Left renal cortex interstitium (tissue), 4 donors: ENCODE results near the gene FLVCR2. TPM values are rescaled to one million over a fixed set of nuclear protein-coding genes. Genes with fewer than 3 reads are reported as not detected.
A peak's percentile ranks its signal among the peaks of the same experiment; 100 is the strongest.
"Not testable (repeated sequence)": the region's sequence is repeated elsewhere in the genome, so short reads cannot be mapped to it uniquely, and the experiment has no call there.

Experiments used
- DNase-seq, 4 donors: peaks; one replicate each; pipeline ENCODE4 v3.0.0-alpha.2; 2013; ENCODE audit warnings: low read depth in 4 of 4, low spot score in 2 of 4, missing footprints in 1 of 4
- polyA plus RNA-seq, 4 donors: library from polyadenylated mRNA; unstranded; fragments of 120-200 nt; gene quantifications; one replicate each; pipeline ENCODE4 v1.2.1, GENCODE V29; 2013; ENCODE audit not compliant: insufficient read length in 4 of 4

The FLVCR2 gene
- polyA plus RNA-seq, 4 donors = 5.5 to 8.8 (median 7.3) TPM

- DNase-seq = no peak
These were observed 81.8 kb downstream of the FLVCR2 start for GRCh38 chr14:75660238-75660629.

DNA sequence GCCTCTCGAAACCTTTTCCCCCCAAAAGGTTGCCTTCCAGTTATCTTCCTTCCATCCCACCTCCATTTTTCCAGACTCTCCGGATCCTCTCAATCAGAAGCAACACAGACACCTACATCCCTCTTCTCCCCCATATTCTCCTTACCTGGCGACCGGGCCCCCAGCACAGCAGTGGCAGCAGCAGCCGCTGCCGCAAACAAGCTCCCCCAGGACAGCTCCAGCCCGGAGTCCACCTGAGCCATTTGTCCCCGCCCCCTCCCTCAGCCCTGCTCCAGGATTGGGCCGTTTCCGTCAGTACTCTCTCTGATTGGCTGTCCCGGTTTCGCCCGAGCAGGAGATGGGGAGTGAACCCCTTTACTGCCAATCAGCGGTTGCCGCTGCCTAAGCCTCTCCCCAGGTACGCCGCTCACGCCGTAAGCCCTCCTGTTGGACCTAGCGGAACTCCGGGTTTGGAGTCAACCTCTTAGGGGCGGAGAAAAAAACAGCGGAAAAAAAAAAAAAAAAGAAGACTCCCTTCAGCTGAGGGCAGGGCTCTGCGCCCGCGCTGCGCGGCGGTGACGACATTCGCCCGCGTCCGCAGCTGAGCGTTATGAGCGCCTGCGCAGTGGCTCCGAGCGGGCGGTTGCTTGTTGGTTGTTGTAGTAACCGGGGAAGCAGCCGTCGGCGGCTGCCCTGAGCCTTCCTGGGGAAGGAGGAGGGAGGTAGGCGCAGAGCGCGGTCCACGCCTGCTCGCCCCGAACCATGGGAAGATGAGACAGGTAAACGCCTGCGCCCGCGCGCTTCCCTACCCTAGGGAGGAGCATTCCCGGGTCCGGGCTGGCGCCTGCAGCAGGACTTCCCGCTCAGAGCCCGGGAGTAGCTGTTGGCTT lies 82.4 kb downstream of the FLVCR2 start, which contains the start of the genes ERG28 and TTLL5:
Gene ERG28 (minus strand): TSS at position 247 of the 869 bp plus-strand sequence. CDS start 3,374 bp downstream, outside the sequence.
Gene TTLL5 (plus strand): TSS at position 617 of the 869 bp plus-strand sequence. CDS start 1,904 bp downstream, outside the sequence.
- peak; percentile 93 to 97 (median 94) for DNase-seq

GRCh38 chr14:75661499-75661814 lies 83.0 kb downstream of the FLVCR2 start:
- no peak for DNase-seq

DNA sequence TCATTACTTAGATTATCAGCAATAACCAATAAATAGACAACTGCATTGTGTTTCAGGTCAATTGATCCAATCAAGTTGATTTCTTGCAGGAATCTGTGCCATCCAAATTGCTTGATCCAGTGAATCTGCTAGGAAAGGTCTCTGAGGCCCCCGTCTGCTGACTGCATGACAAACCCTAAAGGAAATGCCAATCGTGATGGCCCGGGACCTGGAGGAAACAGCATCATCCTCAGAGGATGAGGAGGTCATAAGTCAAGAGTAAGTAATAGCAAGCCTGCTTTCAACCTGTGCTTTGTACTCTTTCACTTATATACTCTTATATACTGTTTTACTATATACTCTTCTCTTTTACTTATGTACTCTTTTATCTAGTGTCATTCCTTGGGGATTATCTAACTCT lies 84.5 kb downstream of the FLVCR2 start:
- DNase-seq = no peak

- DNase-seq = no peak
These were observed 88.8 kb downstream of the FLVCR2 start for GRCh38 chr14:75667099-75667765.

DNA sequence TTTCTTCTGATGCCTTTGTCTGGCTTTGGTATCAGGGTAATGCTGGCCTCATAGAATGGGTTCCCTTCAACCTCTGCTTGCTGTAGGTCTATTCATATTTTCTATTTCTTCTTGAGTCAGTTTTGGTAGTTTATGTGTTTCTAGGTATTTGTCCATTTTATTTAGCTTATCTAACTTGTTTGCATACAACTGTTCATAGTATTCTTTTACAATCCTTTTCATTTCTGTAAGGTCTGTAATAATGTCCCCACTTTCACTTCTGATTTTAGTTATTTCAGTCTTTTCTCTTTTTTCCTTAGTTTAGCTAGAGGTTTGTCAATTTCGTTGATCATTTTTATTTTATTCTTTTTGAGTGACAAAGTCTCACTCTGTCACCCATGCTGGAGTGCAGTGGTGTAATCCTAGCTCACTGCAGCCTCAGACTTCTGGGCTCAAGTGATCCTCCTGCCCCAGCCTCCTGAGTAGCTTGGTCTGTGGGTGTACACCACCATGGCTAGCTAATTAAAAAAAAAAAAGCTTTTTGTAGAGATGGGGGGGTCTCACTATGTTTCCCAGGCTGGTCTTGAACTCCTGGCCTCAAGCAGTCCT lies 94.3 kb downstream of the FLVCR2 start:
- DNase-seq = no peak

DNA sequence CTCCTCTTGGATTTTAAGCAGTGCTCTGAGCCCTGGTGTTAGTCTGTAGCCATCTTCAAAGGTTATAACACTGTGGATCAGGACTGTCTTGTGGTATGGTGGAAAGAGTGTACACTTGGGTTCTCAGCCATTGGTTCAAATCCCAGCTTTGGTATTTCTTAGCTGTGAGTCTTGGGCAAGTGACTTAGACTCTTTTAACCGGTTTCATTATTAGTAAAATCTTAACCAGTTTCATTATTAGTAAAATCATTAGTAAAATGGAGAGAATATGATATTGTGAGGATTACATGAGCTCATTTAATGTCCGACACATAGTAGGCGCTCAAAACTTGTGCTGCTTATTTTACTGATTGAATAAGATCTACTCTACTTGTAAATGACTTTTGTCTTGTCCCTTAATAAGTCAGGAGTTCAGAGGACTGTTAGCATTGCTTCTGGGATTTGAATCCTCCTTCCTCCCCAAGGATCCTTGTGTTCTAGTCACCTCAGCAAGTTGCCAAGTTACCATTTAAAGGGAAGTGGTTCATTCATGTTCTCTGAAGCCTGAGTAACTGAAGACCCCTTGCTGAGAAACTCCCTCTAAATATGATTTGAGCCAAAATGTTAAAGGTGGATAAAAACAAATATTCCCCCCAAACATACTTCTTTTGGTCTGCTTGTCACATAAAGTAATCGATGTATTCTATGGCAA lies 95.1 kb downstream of the FLVCR2 start:
- DNase-seq = no peak

- DNase-seq = no peak
These were observed 97.0 kb downstream of the FLVCR2 start for GRCh38 chr14:75675265-75675960.

- no peak for DNase-seq
These were observed 107.5 kb downstream of the FLVCR2 start for GRCh38 chr14:75685910-75686309.

- DNase-seq = no peak
These were observed 110.6 kb downstream of the FLVCR2 start for GRCh38 chr14:75689012-75689411.

DNA sequence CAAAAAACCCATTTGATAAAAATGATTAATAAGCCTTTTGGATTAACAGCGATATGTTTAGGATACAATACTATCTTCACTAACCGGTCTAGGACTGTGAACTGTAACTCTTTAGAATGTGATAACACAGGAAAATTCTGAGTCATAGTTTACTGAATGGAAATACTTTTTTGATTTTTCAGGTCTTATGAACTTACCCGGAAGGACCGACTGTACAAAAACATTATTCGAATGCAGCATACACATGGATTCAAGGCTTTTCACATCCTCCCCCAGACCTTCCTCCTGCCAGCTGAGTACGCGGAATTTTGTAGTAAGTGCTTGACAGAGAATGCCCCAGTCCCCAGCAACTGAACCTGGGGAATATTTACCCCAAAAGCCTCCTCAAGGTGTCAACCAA lies 111.6 kb downstream of the FLVCR2 start:
- no peak for DNase-seq

- not testable (repeated sequence) for DNase-seq
These were observed 116.6 kb downstream of the FLVCR2 start for GRCh38 chr14:75695025-75695424.

- no peak for DNase-seq
These were observed 119.0 kb downstream of the FLVCR2 start for GRCh38 chr14:75697386-75697785.

Other genes starting within 250 kb of the FLVCR2 start
- gene JDP2, start 150.6 kb upstream of the FLVCR2 start, polyA plus RNA-seq = 10 to 100 TPM; 21.6 to 32.1 (median 24.5) TPM
- gene BATF, start 56.2 kb upstream of the FLVCR2 start, polyA plus RNA-seq = under 1 TPM; 0.28 to 0.86 (median 0.71) TPM
- 10 to 100 TPM; 32.3 to 38.4 (median 36.0) TPM for gene ERG28, start 82.3 kb downstream of the FLVCR2 start, polyA plus RNA-seq
- gene TTLL5, start 82.6 kb downstream of the FLVCR2 start, polyA plus RNA-seq = 10 to 100 TPM; 26.7 to 36.1 (median 35.2) TPM